Epithelial cell of esophagus (primary cell): ENCODE data around the gene CHCT1.
"Not testable (repeated sequence)": the region's sequence is repeated elsewhere in the genome, so short reads cannot be mapped to it uniquely, and the experiment has no call there.

ENCODE experiments used
- DNase-seq: peaks from one replicate; pipeline ENCODE4 v3.0.0; 2010; ENCODE audit warnings: low read depth
- H3K4me3 ChIP-seq: 2 replicates; pipeline ENCODE4 v1.5.1; 2011; ENCODE audit warnings: mild to moderate bottlenecking, low read length, control low read depth
- CTCF ChIP-seq: IDR thresholded peaks from 2 replicates; pipeline ENCODE4 v1.5.1; 2011; ENCODE audit warnings: low read depth, mild to moderate bottlenecking, low read length, control low read depth, inconsistent platforms; ENCODE audit not compliant: insufficient read depth; ENCODE audit errors: missing control alignments

CHCT1 gene

DNA sequence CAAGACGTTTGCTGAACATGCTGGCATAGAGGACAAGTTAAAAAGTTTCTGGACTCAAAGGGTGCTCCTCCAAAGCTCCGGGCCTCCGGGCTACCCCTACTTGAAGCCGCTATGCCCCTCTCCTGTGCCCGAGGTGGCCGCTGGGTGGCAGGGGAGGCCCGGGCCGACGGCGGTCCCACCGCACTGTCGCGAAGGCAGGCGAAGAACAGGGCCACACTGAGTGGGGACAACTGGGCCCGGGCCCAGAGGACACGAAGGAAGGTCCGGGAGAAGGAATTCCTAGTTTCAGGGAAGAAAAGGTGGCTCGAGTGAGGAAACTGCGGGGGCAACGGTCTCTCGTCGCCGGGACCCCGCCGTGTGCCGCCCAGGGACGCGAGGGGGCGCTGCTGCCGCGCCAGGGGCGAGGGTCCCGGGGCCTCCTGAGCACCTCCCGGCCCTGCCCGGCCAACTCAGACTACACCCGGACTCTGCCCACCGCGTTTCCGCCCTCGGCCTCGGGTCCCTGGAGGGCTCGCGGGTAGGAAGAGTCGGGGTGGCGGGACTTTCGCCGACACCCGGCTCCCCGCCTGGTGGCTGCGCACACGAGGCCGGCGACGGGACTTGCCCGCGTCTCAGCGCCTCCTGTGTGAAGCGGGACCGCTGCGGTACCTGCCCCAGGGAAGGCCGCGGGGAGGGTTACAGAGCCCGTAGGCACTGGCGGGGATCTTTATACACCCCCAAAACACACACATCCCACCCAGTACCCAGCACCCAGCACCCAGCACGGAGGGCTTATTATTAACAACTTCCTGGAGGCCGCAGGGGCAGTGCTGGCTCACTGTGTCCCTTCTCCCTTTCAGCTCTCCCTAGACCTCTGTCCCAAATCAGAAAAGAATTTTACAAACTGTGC lies 772 bp upstream of the CHCT1 start:
- DNase-seq: peak; percentile 50
- peak; percentile 80 for TF ChIP-seq CTCF
- H3K4me3 ChIP-seq: peak overlapping the region; percentile 41

DNA sequence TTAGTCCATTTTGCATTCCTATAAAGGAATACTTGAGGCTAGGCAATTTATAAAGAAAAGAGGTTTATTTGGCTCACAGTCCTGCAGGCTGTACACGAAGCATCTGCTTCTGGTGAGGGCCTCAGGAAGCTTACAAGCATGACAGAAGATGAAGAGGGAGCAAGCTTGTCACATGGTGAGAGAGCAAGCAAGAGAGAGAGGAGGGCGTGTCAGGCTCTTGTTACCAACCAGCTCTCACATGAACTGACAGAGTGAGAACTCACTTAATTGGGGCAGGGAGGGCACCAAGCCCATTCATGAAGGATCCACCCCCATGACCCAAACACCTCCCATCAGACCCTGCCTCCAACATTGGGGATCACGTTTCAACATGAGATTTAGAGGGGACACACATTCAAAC lies 1.6 kb downstream of the CHCT1 start:
- DNase-seq: peak; percentile 30
- no peak for TF ChIP-seq CTCF
- H3K4me3 ChIP-seq: no peak overlapping the region

- DNase-seq: no peak
- TF ChIP-seq CTCF: no peak
- no peak overlapping the region for H3K4me3 ChIP-seq
Observed at GRCh38 chr17:60425626-60426025, 3.3 kb downstream of the CHCT1 start.

GRCh38 chr17:60426596-60426995 lies 4.3 kb downstream of the CHCT1 start:
- no peak overlapping the region for H3K4me3 ChIP-seq
- TF ChIP-seq CTCF: no peak
- no peak for DNase-seq

DNA sequence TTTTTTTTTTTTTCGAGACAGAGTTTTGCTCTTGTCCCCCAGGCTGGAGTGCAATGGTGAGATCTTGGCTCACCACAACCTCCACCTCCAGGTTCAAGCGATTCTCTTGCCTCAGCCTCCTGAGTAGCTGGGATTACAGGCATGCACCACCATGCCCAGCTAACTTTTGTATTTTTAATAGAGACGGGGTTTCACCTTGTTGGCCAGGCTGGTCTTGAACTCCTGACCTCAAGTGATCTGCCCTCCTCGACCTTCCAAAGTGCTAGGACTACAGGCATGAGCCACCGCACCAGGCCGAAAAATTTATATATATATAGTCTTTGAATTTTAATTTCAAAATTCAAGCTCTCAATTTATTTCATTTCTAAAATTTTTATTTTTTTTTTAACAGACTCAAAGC lies 6.2 kb downstream of the CHCT1 start:
- DNase-seq, H3K4me3 ChIP-seq: not testable (repeated sequence)

DNA sequence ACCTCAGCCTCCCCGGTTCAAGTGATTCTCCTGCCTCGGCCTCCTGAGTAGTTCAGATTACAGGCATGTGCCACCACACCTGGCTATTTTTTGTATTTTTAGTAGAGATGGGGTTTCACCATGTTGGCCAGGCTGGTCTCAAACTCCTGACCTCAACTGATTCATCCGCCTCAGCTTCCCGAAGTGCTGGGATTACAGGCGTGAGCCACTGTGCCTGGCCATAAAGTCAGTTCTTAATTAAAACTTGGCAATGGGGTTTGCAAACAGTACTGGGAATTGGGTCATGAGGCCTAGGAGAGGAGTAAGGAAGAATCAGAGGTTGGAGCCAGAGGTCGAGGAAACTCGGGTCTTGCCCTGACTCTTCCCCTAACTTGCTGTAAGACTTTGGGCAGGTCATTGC lies 8.3 kb downstream of the CHCT1 start:
- not testable (repeated sequence) for H3K4me3 ChIP-seq, DNase-seq

DNA sequence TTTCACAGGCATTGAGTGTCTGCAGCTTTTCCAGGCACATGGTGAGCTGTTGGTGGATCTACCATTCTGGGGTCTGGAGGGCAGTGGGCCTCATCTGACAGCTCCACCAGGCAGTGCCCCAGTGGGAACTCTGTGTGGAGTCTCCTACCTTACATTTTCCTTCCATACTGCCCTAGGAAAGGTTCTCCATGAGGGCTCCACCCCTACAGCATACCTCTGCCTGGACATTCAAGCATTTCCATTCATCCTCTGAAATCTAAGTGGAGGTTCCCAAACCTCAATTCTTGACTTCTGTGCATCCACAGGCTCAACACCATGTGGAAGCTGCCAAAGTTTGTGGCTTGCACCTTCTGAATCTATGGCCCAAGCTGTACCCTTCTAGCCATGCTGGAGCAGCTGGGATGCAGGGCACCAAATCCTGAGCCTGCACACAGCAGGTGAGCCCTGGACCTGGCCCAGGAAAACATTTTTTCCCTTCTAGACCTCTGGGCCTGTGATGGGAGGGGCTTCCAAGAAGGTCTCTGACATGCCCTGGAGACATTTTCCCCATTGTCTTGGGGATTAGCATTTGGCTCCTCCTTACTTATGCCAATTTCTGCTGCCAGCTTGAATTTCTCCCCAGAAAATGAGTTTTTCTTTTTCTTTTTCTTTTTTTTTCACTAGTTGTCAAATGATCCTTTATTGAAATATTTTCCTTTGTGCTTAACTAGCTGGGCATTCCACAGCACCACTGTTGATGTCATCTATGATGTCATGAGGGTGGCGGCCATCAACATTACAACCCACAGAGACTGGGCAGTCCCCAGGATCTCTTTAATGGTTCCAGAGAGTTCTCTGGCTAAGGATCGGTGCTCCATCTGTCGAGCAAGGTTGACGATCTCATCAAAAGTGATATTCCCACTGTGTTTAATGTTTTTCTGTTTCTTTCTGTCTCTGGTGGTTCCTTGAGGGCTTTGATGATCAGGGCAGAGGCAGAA lies 11.0 kb downstream of the CHCT1 start:
- DNase-seq, H3K4me3 ChIP-seq: not testable (repeated sequence)

DNA sequence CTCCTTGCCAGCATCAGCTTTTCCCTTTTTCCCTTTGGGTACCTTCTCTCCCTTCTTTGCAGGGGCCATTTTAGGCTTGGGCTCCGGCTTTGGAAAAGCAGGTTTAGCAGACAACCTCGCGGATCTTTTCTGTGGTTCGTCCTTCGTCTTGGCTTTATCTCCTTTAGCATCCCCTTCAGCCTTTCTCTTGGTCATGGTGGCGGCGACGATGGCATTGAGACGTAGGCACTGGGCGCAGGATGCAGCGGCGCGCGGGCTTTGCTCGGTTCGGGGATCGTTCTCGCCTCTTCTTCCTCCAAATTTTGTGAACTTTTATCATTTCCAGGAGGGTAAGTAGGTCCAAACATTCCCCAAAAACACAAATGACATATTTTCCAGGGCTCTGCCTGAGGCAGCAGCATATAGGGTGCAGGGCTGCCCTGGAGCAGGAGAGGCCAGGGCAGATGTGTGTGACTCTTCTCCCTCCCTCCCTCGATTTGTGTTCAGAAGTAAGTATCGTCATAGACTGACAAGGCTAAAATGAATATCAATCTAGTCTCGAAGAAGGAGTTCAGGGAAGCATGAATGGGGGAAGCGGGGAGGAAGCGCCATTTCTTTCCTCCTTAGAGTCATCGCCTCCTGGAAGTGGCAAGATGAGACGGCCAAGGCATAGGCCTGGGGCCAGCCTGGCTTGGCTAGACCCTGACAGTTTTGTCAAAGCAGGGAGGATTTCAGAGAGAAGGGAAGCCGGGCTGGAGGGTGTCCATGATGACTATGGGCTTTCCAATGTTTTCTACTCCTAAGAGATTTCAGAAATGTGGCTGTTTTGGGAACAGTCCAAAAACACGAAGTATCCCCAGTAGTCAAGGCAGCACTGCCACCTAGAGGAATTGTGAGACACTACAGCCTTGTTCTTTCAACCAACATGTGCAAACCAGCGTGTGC lies 13.2 kb downstream of the CHCT1 start:
- peak; percentile 92 for TF ChIP-seq CTCF
- DNase-seq: peak; percentile 82
- no peak overlapping the region for H3K4me3 ChIP-seq
